Caki2 (cell line): Measurements from ENCODE around the gene OR52E8. TPM values are rescaled to one million over a fixed set of nuclear protein-coding genes. Genes with fewer than 3 reads are reported as not detected.

Experiments used
- DNase-seq: peaks from one replicate; pipeline ENCODE4 v3.0.0-alpha.2; 2015; ENCODE audit warnings: low read depth
- in situ Hi-C: cut with HindIII; loops from 2 replicates; pipeline ENCODE4 v1.10.0; 2016; ENCODE audit warnings: low sequenced_read_pairs, low pct_unique_long_range_greater_than_20kb, mixed read lengths
- total RNA-seq: library from RNA; depleted of rRNA; stranded (reverse); fragments of >200 nt; shearing (Covaris generic); gene quantifications from 2 replicates; pipeline ENCODE4 v1.2.3, GENCODE V29; 2014; ENCODE audit warnings: low replicate concordance; rRNA removed

Gene OR52E8
- total RNA-seq: not detected in 2 replicates

DNA sequence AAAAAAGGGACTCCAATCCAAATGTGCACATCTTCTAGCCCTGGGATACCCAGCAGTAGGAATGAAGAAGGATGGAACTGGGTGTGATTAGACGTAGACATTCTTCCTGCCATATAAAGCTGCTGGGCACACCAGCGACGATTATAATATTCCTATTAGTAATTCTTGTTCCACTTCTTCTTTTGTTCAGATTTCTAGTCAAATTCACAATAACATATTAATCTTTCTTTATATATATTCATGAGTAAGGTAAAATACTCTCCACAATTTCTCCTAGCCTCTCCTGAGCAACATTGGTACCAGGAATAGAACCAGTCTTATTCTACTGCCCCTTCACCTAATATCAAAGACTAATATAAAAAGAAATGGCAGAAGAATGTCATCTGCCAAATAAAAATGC, at the start of gene OR52E8:
OR52E8 (minus strand) TSS at position 101 of the 400 bp plus-strand sequence; CDS start at position 101, 0 bp downstream.
- DNase-seq: no peak
- in situ Hi-C loops: no loop called here

DNA sequence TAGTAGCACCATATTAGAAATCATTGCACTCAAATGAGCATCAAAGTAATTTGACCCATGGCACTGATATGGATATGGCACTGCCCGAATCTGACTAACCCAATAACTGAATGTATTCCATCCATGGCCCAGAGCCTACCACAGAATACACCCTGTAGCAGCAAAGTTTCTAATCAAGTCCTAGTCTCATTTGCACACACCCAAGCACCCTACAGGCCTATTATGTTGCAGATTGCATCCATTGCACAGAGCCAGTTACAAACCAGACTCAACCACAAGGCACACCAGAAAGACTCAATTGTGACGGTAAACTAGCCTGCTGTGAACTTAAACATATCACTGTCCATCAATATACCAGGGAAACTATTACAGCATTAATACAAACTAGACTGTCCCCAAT, 42.0 kb upstream of the OR52E8 start:
- in situ Hi-C loops: no loop called here
- no peak for DNase-seq

DNA sequence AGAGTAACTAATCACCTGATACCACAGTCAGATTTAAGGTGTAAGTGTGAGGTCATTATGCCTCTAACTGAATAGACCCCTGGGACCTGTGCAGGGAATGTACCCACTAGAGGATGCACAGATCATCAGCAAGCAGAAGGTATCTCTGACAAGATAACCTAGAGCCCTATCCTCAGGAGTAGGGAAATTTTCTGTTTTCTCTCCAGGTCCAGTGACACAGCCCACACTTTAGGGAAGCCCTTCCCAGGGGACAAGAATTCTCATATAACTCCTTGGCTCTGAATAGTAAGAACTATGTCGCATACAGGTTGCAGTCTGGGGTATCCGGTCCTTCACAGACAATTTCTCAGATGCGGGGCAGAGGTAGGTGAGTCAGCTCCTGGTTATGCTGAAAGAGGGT, 35.4 kb upstream of the OR52E8 start, which contains the start of gene OR52E5:
OR52E5 (plus strand) TSS at position 301 of the 400 bp plus-strand sequence. CDS start 7,569 bp downstream, outside the sequence.
- in situ Hi-C loops: no loop called here
- DNase-seq: no peak

DNA sequence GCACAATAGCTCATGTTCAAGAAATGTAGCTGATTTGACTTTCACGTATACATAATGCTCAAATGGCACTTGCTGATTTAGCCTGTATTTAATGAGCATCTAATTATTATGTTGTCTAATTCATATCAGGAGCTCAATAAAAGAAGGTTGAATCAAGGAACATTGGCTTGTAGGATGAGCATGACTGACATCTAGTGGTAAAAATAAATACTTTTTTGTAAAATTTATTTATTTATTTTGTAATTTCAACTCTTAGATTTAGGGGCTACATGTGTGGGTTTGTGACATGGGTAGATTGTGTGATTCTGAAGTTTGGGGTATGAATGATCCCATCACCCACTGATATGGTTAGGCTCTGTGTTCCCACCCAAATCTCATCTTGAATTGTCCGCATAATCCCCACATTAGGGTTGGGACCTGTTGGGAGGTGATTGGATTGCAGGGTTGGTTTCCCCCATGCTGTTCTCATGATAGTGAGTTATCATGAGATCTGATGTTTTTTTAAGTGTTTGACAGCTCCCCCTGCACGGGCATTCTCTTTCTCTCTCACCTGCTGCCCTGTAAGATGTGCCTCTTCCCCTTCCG, 33.8 kb upstream of the OR52E8 start:
- in situ Hi-C loops: no loop called here
- no peak for DNase-seq

DNA sequence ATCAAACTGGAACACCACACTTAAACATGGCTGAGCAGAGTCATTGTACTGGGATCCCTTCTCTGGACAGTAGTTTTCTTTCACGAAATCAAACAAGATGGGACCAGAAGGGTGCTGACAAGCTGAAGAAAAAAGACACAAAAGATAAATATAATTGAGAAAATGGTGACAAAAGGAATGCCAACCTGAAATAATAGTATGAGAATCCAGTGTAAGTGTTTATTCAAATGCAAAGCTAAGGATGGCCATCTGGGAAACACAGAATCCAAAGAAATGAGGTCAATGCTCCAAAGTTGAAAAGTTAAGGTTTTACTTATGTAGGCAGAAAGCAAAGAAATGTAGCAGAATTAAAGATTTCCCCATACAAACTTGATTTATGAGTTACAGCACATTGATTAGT, 30.2 kb upstream of the OR52E8 start:
- in situ Hi-C loops: no loop called here
- no peak for DNase-seq

DNA sequence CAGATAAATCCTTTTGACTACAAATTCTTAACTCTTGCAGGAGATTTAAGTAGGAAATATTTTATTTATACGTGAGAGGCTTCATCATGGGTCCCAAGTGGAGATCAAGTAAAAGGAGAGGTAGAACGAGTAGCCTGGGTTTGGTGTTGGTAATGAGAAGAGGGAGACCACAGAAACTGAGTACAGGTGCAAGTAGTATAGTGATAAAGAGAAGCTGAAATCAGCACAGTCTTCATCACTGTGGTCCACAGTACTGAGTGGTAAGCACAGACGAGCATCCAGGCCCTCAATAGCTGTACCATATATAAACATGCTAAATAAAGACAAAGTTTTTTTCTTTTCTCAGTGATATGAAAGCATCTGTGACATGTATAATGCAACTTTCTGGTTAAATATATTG, 29.7 kb upstream of the OR52E8 start:
- in situ Hi-C loops: no loop called here
- no peak for DNase-seq

DNA sequence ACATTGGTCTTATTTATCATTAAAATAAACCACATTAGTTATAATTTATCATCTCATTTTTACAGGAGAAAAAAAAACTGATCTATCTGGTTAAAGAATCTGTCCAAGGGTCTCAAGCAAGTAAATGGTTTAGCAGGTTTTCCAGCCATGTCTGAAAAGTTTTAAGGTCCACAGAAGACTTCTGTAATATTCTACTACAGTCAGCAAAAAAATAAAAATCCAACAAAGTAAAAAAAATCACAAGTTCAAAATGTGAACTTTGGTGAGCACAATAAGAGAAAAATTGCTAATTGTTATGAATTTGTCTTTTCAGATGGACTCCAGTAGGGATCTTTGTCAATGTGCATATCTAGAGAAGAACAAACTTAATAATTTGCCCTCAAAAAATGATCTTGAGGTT, 24.3 kb upstream of the OR52E8 start:
- in situ Hi-C loops: no loop called here
- no peak for DNase-seq

DNA sequence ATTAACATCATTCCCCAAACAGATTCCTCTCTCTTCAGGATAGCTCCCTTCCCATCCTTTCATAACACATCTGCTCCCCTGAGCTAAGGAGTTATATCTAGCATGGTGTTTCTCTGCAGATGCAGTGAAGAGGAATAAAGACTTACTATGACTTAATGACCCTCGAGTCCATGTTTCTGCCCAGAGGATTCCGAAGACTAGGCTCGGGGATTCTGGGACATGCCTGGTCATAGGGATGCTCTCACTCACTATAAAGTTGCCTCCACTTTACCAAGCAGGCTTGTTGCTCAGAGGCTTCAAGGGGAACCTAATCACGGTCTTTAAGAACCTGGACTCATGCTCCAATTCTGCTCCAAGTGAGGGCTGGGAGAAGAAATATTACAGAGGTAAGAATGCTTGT, 22.8 kb upstream of the OR52E8 start, which contains the start of gene OR52E4:
OR52E4 (plus strand) TSS at position 301 of the 400 bp plus-strand sequence. CDS start 3,664 bp downstream, outside the sequence.
- no peak for DNase-seq
- in situ Hi-C loops: no loop called here

DNA sequence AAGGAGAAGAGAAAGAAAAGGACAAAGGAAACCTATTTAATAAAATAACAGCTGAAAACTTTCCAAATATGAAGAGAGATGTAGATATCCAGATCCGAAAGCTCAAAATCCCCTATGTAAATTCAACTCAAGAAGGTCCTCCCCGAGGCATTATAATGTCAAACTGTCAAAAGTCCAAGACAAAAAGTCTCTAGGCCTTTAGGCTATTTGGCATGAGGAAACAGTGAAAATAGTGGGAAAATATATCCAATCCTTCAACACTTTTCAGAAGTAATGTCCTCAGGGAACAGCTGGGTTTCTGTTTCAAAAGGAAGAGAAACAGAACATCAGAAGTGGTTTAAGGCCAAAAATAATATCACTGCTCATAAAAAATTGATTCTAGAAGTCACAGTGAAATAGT, 21.1 kb upstream of the OR52E8 start:
- in situ Hi-C loops: no loop called here
- no peak for DNase-seq

DNA sequence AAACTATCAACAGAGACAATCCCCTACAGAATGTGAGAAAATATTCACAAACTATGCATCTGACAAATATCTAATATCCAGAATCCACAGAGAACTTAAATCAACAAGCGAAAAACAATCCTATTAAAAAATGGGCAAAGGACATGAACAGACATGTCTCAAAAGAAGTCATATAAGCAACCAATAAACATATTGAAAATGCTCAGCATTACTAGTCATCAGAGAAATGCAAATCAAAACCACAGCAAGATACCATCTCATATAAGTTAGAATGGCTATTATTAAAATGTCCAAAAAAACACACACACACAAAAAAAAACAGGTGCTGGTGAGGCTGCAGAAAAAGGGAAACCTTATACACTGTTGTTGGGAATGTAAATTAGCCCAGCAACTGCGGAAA, 8.3 kb upstream of the OR52E8 start:
- DNase-seq: no peak
- in situ Hi-C loops: no loop called here

DNA sequence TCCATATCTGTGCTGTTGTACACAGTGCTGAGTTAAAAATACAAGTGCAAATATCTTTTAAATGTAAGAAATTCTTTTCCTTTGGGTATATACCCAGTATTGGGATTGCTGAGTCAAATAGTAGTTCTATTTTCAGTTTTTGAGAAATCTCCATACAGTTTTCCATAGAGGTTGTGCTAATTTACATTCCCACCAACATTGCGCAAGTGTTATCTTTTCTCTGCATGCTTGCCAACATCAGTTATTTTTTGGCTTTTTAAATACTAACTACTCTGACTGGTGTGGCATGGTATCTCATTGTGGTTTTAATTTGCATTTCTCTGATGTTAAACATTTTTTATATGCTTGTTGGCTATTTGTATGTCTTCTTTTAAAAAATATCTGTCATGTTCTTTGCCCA, 6.5 kb downstream of the OR52E8 start:
- in situ Hi-C loops: no loop called here
- DNase-seq: no peak

DNA sequence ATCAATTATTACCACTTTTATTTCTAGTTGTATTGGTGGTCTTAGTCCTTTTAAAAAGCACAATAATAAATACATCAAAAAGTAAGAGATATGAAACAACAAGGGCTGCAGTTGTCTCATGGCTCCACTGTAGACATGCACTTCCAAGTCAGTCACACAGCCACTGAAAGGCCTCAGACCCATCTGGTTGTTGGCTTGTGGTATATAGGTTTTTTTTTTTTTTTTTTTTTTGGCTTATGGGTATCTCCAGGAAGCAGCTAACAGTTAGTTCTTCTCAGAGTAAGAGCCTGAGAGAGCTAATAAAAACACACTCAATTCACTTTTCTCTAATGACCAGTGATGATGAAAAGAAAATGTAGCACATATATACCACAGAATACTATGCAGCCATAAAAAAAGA, 9.8 kb downstream of the OR52E8 start:
- no peak for DNase-seq
- in situ Hi-C loops: no loop called here

DNA sequence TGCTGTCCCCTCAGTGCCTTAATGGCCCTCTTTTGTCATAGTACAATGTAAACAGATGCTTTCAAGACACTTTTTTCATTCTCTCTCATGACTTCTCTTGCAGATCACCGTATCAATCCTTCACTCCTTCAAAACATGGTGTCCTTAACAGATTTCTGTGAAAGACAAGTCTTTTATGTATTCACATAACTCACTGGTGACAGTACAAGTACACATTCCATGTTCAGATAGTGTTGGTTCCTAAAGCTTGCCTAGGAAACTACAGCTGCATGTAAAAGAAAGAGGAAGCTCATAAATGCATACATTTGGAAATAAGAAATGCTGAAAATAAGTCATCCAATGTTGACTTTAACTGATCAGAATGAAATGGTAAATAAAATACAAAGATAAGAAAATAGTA, 10.8 kb downstream of the OR52E8 start:
- in situ Hi-C loops: no loop called here
- no peak for DNase-seq

DNA sequence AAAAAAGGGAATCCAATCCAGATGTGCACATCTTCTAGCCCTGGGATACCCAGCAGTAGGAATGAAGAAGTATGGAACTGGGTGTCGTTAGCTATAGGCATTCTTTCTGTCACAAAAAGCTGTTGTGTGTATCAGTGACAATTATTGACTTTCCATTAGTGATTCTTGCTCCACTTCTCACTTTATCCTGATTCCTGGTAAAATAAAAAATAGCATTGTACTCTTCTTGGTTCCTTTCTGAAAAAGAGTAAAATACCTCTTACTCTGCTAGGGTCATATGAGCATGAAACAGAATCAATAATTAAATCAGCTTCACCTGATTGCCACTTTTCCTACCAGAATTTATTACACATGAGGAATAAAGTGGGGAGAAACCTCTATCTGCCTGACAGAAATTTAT, 15.7 kb downstream of the OR52E8 start, which contains the start of gene OR52E6:
OR52E6 (minus strand) TSS at position 101 of the 400 bp plus-strand sequence; CDS start at position 101, 0 bp downstream.
- DNase-seq: no peak
- in situ Hi-C loops: no loop called here

DNA sequence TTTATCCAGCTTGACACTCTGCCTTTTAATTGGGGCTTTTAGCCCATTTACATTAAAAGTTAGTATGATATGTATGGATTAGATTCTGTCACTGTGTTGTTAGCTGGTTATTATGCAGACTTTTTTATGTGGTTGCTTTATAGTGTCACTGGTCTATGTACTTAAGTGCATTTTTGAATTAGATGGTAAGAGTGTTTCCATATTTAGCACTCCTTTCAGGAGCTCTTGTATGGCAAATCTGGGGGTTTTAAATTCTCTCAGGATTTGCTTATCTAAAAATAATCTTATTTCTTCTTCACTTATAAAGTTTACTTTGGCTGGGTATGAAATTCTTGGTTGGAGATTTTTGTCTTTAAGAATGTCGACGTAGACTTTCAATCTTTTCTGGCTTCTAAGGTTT, 19.8 kb downstream of the OR52E8 start:
- no peak for DNase-seq
- in situ Hi-C loops: no loop called here

DNA sequence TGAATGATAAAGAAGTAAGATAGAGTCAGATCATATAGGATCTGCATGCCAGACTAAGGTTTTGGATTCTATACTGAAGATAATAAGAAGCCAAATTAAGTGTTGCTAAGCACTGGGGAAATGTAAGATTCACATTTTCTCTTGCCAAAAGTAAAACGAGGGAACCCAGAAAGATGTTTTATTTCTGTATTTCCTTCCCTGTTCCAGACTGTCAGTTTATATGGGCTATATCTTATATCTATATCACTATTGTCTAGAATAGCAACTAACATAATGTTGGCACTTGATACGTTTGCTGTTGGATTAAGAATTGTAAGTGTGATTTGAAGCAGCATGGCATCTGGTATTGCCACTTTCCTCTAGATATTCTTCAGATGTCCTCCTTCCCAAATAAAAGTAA, 24.0 kb downstream of the OR52E8 start:
- in situ Hi-C loops: no loop called here

DNA sequence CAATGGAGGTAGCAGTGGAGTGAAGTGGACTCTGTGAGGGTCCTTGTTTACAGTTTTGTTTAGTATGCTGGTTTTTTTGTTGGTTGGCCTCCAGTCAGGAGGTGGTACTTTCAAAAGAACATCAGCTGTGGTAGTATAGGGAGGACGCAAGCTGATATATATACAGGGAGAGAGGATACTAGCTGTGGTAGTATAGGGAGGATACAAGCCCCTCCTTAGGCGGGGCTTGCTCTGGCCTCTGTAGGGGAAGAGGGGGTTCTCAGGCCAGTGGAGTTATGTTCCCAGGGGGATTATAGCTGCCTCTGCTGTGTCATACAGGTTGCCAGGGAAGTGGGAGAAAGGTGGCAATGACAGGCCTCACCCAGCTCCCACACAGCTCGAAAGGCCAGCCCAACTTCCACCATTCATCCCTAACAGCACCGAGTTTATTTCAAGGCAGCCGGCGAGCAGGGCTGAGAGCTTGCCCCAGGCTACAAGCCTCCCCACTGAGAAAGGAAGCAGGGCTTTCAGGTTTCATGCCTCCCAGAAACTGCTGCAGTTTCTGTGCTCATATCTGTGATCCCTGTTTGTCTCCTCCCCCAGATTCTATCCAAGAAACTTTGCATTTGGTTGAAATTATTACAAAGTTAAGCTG, 26.2 kb downstream of the OR52E8 start:
- DNase-seq: no peak
- in situ Hi-C loops: no loop called here

More for the DNA sequence above, 24.0 kb downstream of the OR52E8 start:
- DNase-seq: no peak

DNA sequence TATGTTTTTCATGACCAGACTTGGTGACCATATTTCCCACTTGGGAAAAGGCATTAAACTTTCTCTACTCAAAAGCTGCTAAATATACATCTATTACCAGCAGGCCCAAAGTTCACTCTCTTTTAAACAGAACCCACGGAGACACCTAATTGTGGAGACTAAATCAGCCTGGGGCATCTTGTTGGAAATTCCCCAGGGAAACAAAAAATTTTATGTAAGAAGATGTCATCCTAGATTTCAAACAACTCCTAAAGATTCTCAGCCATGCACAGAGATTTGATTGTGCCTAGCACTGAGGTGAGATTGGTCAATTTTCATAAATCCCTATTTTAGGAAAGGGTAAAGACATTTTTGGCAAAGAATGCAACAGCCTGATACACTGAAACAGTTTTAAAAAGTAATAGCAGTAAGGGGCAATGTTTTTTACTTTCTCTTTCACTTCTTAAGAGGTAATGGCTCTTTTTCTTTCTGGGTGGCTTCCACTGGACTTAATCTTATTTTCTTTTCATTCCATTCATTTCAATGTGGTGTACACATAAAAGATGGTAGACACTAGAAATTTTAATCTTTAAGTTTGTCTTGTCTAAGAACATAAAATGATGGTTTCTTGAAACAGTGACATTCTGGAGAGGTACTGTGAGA, 39.1 kb downstream of the OR52E8 start:
- in situ Hi-C loops: no loop called here
- no peak for DNase-seq

DNA sequence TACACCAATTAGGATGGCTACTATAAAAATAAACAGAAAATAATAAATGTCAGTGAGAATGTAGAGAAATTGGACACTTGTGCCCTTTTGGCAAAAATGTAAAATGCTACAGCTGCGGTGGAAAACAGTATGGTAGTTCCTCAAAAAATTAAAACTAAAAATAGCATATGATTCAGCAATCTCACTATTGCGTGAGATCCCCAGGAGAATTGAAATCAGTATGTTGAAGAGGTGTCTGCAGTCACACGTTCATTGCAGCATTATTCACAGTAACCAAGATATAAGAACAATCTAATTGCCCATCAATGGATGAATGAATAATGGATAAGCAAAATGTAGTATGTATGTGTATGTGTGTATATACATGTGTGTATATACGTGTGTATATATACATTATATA, 42.0 kb downstream of the OR52E8 start:
- in situ Hi-C loops: no loop called here

More for the DNA sequence above, 42.0 kb downstream of the OR52E8 start:
- no peak for DNase-seq
